ENCODE measurements around the gene MRPL50.

The MRPL50 gene

DNA sequence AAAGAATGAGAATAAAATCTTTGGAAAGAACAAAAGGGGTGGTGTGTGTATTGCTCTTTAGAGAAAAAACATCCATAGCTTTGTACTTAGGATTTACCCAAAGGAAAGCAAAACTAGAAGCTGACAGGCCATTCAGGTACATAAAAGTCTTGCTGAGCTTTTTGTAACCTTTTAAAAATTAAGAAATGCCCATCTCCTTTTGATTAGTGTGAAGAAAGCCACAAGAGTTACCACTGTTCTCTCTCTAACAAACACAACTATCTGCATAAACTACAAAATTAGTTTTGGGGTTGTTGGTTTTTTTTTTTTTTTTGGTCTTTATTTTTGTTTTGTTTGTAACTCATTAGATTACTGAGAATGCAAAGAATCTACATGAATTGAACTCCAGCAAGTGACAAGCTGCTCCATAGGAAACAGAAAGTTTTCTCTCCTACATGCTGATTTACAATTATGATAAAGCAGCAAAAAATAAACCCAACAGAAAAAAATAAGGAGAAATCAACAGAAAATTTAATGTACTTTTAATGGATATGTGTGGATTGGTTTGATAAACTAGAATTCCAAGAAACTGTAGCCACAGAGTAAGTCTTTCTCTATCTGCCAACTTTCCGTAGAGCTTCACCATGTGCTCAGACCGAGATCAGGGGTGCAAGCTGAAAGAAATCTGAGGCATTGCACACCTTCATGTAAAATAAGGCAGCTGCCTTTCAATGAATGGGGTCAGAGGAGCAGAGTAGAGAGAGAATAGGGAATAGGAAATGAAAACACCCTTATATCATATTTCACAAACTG, 25.9 kb downstream of the MRPL50 start:
- DNase-seq: no peak

DNA sequence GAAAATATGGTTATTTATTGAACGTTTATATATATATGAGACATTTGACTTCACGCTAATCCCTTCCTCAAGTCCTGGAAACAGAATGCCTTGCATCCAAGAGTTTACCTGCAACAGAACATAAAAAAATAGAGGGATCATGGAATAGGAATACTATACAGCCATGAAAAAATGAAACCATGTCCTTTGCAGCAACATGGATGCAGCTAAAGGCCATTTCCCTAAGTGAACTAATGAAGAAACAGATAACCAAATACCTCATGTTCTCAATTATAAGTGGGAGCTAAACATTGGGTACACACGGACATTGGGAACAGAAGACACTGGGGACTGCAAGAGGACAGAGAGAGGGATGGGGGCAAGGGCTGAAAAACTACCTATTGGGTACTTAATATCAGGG, 26.6 kb downstream of the MRPL50 start:
- DNase-seq: no peak

DNA sequence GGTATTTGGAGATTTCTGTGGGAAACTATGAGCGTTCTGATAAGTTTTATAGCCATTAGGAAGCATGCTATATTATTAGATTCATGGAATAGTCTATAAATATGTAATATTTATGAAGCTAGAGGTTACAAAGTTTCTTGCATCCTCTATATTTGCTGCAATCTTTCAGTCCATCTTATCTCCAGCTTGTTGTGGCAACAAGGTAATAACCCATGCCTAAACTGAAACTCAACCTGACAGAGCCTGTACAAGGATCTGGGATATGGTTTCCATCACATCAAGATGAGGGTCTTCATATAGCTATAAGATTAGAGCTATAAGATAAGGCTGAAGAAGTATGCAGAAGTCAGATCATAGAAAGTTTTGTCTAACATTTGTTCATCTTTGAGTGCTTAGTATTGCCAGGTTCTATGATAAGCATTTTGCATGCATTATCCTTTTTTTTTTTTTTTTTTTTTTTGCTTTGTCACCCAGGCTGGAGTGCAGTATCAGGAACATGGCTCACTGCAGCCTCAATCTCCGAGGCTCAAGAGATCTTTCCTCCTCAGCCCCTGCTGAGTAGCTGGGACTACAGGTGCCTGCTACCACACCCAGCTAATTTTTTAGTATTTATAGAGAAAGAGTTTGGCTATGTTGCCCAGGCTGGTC, 28.4 kb downstream of the MRPL50 start:
- DNase-seq: no peak

DNA sequence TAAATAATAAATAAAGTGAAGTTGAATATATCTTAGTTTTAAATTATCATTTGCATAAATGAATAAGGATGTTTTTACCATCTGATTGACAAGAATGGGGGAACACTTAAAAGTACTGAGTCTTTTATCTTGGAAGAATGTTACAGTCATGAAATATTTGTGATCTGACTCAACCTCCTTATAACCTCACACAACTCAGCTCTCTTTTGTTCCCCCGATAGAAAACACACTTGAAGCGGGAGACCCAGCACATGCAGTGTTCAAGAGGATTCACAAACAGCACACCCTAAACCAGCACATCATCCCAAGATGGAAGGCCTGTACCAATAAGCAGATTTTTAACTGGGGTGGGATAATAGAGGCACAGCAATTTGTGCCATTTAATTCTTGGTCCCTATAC, 29.1 kb downstream of the MRPL50 start:
- DNase-seq: peak; percentile 43

DNA sequence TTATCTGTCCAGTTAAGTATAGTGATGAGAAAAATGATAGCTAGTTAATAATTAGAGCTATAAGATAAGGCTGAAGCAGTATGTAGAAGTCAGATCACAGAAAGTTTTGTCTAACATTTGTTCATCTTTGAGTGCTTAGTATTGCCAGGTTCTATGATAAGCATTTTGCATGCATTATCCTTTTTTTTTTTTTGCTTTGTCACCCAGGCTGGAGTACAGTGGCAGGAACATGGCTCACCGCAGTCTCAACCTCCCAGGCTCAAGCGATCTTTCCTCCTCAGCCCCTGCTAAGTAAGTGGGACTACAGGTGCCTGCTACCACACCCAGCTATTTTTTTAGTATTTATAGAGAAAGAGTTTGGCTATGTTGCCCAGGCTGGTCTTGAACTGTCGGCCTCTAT, 31.1 kb downstream of the MRPL50 start:
- DNase-seq: no peak

DNA sequence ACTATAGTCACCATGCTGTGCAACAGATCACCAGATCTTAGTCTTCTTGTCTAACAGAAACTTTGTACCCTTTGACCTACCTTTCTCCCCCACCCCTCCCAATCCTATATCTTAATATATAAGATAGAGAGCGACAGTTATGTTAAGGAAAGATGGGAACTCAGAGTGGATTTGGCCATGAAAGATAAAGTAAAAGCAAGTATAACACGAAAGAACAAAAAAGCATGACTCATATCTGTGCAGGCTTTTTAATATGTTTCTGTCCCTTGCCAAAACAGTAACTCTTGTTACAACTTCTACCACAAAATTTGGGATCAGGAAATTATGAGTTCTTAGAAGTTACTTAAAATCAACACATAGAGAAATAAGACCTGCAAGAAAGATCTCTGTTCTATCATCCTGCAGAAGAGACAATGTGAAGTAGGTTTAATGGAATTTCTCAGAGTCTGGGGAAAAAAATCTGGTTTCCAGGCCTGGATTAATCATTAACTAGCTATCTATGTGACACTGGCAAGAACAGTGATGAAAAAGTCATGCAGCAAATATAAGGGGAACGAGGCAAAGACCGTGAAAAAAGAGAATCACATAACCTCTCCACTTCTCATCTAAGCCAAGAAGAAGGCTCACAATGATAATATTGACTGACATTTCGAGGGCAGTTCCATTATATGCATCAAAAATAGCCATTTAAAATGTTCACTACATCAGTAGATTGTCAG, 32.2 kb downstream of the MRPL50 start:
- DNase-seq: peak; percentile 77

DNA sequence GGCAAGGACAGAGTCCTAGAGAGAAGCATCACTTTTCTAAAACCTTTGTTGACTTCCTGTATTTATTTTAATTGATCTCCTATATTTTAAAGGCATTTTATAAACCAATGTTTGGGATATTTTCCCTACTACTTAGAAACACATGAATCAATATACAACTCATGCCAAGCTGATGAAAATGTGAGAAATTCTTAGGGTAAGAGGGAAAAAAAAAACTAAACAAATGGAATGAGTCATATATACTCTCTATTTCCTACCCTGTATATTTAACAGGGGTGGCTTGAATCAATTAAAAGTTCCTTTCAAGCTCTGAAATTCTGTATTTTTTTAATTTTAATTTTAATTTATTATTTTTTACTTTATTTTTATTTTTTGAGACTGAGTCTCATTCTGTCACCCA, 33.2 kb downstream of the MRPL50 start:
- peak; percentile 31 for DNase-seq

DNA sequence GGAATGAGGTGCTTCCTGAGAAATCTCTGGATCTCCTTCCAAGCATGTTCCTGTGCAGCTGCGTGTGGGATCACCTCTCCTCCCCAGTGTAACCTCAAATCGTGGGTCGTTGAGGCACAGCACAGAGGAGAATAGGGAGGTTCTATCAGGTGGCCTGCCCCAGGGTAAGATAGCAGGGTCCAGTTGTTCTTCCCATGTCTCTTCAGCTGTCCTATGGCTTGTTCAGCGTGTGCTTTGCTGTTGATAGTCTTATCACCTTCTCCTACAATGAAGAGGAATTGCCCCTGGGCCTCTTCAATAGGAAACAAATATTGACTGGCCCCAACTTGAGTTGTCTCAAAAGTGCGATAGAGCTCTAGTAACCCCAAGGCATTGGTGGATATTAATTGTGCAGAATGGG, 36.0 kb downstream of the MRPL50 start:
- no peak for DNase-seq

DNA sequence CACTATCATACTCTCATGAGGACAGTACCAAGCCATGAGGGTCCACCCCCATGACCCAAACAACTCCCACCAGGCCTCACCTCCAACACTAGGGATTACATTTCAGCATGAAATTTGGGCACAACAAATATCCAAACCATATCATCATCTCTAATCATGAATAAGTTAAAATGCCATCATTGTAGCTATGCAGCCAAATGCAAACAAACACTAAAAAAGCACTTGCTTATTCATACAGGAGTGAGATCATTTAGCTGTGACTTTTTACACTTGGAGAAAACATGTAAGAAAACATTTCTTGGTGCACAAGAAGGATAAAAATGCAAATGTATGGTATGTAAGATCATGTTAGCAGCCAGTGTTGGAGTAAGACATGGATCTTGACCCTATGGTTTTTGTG, 37.8 kb downstream of the MRPL50 start:
- DNase-seq: no peak

DNA sequence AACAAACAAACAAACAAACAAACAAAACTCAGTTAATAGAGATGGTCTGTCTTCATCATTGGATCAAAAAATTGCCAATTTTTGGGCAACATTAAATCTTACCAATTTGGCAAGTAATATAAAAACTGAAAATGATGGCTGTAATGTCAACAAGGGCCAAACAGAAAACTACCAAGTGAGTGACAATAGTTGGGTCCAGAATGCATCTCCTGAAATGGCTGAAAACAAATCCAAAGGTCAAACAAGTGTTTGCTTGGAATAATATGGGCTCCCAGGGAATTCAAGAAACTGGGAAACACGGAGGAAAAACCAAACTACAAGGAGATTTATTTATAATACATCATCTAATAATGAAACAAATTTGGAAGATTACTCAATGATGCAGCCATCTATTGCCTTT, 38.7 kb downstream of the MRPL50 start:
- no peak for DNase-seq

DNA sequence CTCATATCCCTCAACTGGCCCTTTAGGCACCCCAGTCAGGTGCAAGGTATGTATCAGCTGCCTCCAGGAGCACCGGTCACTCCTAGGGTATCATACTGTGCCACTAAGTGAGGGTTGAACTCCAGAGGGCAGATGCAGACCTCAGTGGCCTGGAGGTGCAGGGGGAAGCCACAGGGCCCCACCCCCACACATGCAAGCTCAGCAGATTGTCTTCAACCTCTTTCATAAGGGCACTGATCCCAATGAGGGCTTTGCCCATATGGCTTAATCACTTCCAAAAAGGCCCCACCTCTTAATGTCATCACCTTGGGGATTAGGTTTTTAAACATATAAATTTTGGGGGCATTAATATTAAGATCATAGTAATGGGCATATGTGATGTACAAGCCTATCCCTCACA, 41.8 kb downstream of the MRPL50 start:
- no peak for DNase-seq

DNA sequence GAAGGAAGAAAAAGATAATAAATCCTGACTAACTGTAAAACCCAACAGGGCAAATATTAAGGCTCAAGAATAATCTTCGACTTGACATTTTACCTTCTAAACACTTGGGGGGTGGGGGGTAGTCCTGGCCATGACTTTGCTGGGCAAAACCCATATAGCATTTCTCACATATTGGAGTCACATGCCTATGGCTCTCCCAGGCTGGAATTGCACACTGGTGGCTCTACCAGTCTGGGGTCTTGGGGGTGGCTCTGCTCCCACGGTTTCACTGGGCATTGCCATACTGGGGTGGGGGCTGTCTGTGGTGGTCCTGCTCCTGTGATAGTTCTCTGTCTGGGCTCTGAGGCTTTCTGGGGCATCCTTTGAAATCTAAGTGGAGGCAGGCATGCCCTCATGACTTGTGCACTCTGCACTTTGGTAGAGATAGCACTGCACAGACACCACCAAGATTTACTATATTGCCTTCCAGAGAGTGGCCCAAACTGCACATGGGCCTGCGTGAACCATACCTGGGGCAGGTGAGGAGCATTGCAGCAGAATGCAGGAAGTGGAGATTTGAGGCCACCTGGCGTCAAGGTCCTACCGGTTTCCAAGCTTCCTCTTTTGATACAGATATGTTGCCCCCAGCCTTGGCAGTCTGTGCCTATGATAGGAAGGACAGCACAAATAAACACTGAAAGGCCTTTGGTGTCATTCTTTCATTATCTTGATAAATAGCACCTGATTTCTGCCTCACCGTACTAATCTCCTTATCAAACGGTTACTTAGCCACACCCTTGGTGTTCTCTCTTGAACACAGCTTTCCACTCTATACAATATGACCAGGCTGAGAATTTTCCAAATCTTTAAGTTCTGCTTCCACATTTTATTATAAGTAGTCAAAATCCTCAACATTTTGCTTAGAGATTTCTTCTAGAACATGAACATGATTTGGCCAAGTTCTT, 43.4 kb downstream of the MRPL50 start:
- DNase-seq: no peak

DNA sequence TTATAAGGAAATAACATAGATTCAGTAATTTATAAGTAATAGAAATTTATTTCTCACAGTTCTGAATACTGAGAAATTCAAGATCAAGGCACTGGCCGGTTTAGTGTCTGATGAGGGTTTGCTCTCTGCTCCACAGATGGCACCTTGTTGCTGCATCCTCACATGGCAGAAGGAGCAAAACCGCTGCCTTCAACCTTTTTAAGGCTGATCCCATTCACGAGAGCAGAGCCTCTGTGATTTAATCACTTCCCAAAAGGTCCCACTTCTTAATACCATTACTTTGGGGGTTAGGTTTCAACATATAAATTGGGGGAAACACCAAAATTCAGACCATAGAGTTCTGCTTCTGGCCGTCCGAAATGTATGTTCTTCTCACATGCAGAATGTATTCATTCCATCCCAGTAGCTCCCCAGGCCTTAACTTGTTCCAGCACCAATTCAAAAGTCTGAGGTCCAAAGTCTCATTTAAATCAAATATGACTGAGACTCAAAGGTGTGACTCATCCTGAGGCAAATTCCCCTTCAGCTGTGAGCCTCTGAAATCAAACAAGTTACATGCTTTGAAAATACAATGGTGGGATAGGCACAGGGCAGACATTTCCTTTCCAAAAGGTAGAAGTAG, 44.2 kb downstream of the MRPL50 start:
- DNase-seq: peak; percentile 86

DNA sequence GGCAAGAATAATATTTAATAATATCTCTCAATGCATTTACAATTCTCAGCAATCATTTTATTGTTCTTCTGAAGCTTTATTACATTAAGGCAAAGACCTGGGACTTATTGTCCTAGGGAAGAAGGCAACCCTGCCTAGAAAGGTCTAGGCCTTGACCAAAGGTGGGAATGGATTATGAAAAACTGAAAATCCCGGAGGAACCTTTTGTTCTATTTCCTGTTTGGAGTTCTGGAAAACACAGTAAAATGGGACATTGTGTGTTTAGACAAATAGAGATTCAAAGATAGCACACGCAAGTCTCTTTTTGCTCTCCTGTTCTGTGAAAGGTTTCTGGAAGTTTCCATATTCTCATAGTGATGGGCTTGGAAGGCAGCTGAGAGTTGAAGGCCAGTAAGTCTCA, 44.7 kb downstream of the MRPL50 start:
- DNase-seq: no peak

DNA sequence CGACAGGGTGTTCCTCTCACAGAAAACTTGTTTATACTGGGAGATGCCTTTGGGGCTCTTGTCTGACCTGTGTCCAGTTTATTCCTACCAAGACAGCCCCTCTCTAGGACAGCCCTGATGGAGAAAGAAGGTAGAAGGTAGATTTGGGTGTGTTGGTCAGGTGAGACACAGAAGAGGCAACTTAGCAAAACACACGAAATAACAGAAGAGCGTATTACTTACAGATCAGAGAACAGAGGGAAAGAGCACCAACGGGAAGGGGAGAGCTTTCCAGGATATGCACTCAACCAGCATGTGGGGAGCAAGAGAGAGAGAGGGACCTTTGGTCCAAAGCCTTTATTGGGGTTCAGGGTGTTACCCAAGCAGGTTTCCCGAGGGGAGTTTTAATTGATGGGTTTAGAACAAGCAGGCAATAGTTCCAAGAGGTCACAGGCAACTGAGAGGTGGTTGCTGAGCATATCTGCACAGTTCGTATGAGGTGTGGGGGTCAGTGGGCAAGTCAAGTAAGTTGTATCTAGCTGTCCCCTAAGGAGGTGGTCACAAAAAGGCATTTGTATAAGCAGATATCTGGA, 45.4 kb downstream of the MRPL50 start:
- no peak for DNase-seq

DNA sequence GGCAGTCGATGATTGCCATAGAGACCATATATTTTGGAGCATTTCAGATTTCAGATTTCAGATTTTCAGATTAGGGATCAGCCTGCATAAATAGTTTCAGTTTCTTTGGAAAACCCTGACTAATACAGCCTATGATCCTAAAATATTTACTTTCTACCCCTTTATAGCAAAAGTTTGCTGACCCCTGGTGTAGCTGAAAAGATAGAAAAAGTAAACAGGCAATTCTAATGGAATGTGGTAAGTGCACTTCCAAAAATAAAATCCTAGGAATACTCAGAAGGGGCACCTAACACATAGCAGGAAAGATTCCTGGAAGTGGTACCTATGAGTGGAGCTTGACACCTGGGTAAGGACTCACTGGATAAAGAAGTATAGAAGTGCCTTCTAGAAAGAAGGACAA, 48.1 kb downstream of the MRPL50 start:
- DNase-seq: no peak

DNA sequence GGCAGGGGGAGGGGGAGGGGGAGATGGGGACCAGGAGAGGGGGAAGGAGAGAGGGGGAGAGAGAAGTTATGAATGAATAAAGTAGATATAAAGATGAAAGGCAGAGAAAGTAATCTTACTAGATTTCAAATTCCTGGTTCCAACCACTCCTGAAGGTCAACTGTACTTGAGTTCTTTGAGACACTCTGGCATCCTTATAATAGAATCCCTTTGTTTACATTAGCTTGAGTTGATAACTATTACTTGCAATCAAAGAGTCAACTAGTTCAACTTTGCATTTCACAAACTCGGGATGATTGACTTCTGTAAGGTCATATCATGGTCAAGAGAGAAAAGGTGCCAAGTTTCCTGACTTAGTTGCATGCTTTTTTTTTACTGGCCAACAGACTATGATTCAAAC, 55.8 kb downstream of the MRPL50 start:
- no peak for DNase-seq

DNA sequence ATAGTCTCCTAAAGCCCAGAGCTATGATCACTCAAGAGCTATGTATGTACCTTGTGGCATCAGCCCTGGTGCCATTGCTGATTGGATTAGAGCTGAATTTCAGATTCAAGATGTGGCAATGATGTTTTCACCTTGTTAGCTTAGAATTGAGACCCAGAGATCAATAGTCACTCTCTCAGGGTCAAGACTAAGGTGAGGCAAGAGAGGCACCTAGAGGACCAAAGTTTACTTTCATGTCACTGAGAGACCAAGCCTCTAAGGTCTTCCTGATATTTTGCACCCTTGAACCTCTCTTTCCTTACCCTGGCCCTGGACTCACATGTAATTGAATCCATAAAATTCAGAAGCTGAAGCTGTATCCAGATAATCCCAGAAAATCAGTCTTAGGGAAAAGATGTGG, 56.5 kb downstream of the MRPL50 start:
- DNase-seq: no peak

Measured in DMS53 (cell line).